Measurements from ENCODE around the gene MBTPS1. TPM values are rescaled to one million over a fixed set of nuclear protein-coding genes. Genes with fewer than 3 reads are reported as not detected.

Gene MBTPS1
- total and polyA plus RNA-seq, 9 of the 15 experiments (the other 6 are each of a cell fraction or from before 2014, with no cell fraction given): 2.8 to 57.6 (median 43.8) TPM

- 0 out of 2 replicates have a peak, but pooled peaks have one; percentile 29 for TF ChIP-seq GABPB1 (CRISPR knock-in tag; IDR thresholded peaks at IDR 0.05)
- no peak for TF ChIP-seq ZSCAN29 (IDR thresholded peaks at IDR 0.05)
- peak; percentile 28; the same call in 1 of the 2 replicates for TF ChIP-seq TFAP4 (CRISPR knock-in tag; IDR thresholded peaks at IDR 0.05; ENCODE audit: borderline replicate concordance)
- TF ChIP-seq REST (IDR thresholded peaks at IDR 0.05; ENCODE audit: borderline replicate concordance): peak; percentile 84
- no peak for TF ChIP-seq REST (CRISPR knock-in tag; IDR thresholded peaks at IDR 0.05; ENCODE audit: low read depth)
- TF ChIP-seq NFIX (CRISPR knock-in tag; IDR thresholded peaks at IDR 0.05; ENCODE audit: low read depth): no peak
- TF ChIP-seq XRCC5 (IDR thresholded peaks at IDR 0.05; ENCODE audit: low read depth, low read length): 0 out of 2 replicates have a peak, but pooled peaks have one; percentile 44
- no peak for TF ChIP-seq HEY1 (CRISPR knock-in tag; IDR thresholded peaks at IDR 0.05; ENCODE audit: borderline replicate concordance)
- peak; percentile 87 to 95 (median 88) for TF ChIP-seq CTCF (IDR thresholded peaks at IDR 0.05 in 2 of 3, conservative IDR thresholded peaks at IDR 0.05 in 1 of 3; ENCODE audit: insufficient read depth in 2 of 3, low read depth in 1 of 3, low read length in 3 of 3)
- TF ChIP-seq CC2D1A (IDR thresholded peaks at IDR 0.05): peak; percentile 57; the same call in 1 of the 2 replicates
- peak; percentile 68 for TF ChIP-seq SMC3 (conservative IDR thresholded peaks at IDR 0.05; ENCODE audit: insufficient read depth, low read depth, low read length)
- no peak for TF ChIP-seq SFPQ (IDR thresholded peaks at IDR 0.05; ENCODE audit: low read depth, low read length)
- TF ChIP-seq CREM (IDR thresholded peaks at IDR 0.05; ENCODE audit: low read depth): peak; percentile 72; the same call in 1 of the 2 replicates
These were observed 32.0 kb downstream of the MBTPS1 start (continued) for GRCh38 chr16:84084570-84085270.
